ENCODE measurements around the gene RHOV. TPM values are rescaled to one million over a fixed set of nuclear protein-coding genes. Genes with fewer than 3 reads are reported as not detected.
"Not testable (repeated sequence)": the region's sequence is repeated elsewhere in the genome, so short reads cannot be mapped to it uniquely, and the experiment has no call there.

The RHOV gene
- total and polyA plus RNA-seq, 10 of the 15 experiments (the other 5 are each of a cell fraction or from before 2014, with no cell fraction given) = 0.24 to 39.3 (median 9.3) TPM

- in situ Hi-C loops (cut with MboI); H4K20me1 ChIP-seq (ENCODE audit: control insufficient read depth, insufficient read depth); H3K9ac ChIP-seq (ENCODE audit: control insufficient read depth, insufficient read depth, low read length); ATAC-seq; H3K4me3 ChIP-seq; H3K9me3 ChIP-seq (replicated peaks; ENCODE audit: control insufficient read depth, insufficient read depth, low read length); H3K27me3 ChIP-seq (replicated peaks in 1 of 2; ENCODE audit: control insufficient read depth in 2 of 2, insufficient read depth in 2 of 2, low read length in 1 of 2); RAD21 ChIA-PET (ENCODE audit: unreplicated experiment); H3K79me2 ChIP-seq (ENCODE audit: control insufficient read depth, insufficient read depth, low read length); intact Hi-C loops (cut with micrococcal nuclease; ENCODE audit: unreplicated experiment); FAIRE-seq; H3K4me2 ChIP-seq (ENCODE audit: control insufficient read depth, insufficient read depth); BruUV-seq (replicated peaks); H3K36me3 ChIP-seq (ENCODE audit: control insufficient read depth in 2 of 2, insufficient read depth in 2 of 2, low read length in 1 of 2); H2AFZ ChIP-seq (ENCODE audit: control insufficient read depth, low read depth, low read length); H3K27ac ChIP-seq (ENCODE audit: control insufficient read depth, insufficient read depth); H3K4me1 ChIP-seq (ENCODE audit: control insufficient read depth, insufficient read depth, low read length); DNase-seq (ENCODE audit: low read depth, low spot score): not testable (repeated sequence)
- WGBS (ENCODE audit: insufficient coverage, insufficient replicate concordance, low lambda C conversion rate, missing lambda C conversion rate) = 53% methylated on average over 4 of the region's 4 CpGs
- SMC1A ChIA-PET (ENCODE audit: uncharacterized antibody, unreplicated experiment) = interaction anchor here (1.0 to 8.5 kb wide), 5 partner anchors 9 to 49 kb away, joined by 3 to 290 read pairs (median 5); partner anchors contain the start of genes RHOV and VPS18
- CTCF ChIA-PET = interaction anchor here (0.9 to 7.5 kb wide), 4 partner anchors 14 to 247 kb away, joined by 3 to 140 read pairs (median 4); partner anchors contain the start of gene SPINT1
- POLR2A ChIA-PET = interaction anchor here (0.7 to 1.7 kb wide), 4 partner anchors 20 to 235 kb away, joined by 4 to 8 read pairs (median 6); no protein-coding TSS in a partner anchor
Observed at GRCh38 chr15:40861147-40861546, 12.9 kb downstream of the RHOV start.

- 33% methylated on average over 18 of the region's 18 CpGs for WGBS (ENCODE audit: insufficient coverage, insufficient replicate concordance, low lambda C conversion rate, missing lambda C conversion rate)
- RAD21 ChIA-PET (ENCODE audit: unreplicated experiment) = interaction anchor here (0.5 to 4.0 kb wide), 12 partner anchors 14 to 577 kb away, joined by 3 to 41 read pairs (median 4); partner anchors contain the start of genes DNAJC17, SPINT1 and ZFYVE19
- TF ChIP-seq ZBTB4 (CRISPR knock-in tag; IDR thresholded peaks at IDR 0.05) (no peak), CREB1 (IDR thresholded peaks at IDR 0.05; ENCODE audit: low read depth) (no peak), RELB (IDR thresholded peaks at IDR 0.05; ENCODE audit: low read depth) (0 out of 2 replicates have a peak, but pooled peaks have one; percentile 21), CEBPB (IDR thresholded peaks at IDR 0.05; ENCODE audit: borderline replicate concordance in 1 of 2, low read depth in 2 of 2, low read length in 2 of 2) (no peak), ZNF207 (IDR thresholded peaks at IDR 0.05; ENCODE audit: borderline replicate concordance) (no peak), MEF2A (IDR thresholded peaks at IDR 0.05; ENCODE audit: insufficient read depth, low read depth, low read length) (no peak), RUNX3 (IDR thresholded peaks at IDR 0.05; ENCODE audit: low read length) (no peak)
Observed at GRCh38 chr15:40859206-40859851, 14.7 kb downstream of the RHOV start.

More at GRCh38 chr15:40859206-40859851, 14.7 kb downstream of the RHOV start:
- Histone ChIP-seq H3K27ac (ENCODE audit: control insufficient read depth, insufficient read depth) (no peak overlapping the region), H4K20me1 (ENCODE audit: control insufficient read depth, insufficient read depth) (no peaks in the 10 kb centered on the region), H3K27me3 (replicated peaks in 1 of 2; ENCODE audit: control insufficient read depth in 2 of 2, insufficient read depth in 2 of 2, low read length in 1 of 2) (no peaks in the 10 kb centered on the region), H3K9ac (ENCODE audit: control insufficient read depth, insufficient read depth, low read length) (no peak overlapping the region), H3K36me3 (ENCODE audit: control insufficient read depth in 2 of 2, insufficient read depth in 2 of 2, low read length in 1 of 2) (peaks cover 0 to under 1% of the 10 kb centered on the region in 2 experiments; a peak in 2 of 4 replicates), H3K4me1 (ENCODE audit: control insufficient read depth, insufficient read depth, low read length) (peaks cover 4% of the 10 kb centered on the region), H3K9me3 (replicated peaks; ENCODE audit: control insufficient read depth, insufficient read depth, low read length) (no peaks in the 10 kb centered on the region), H3K4me2 (ENCODE audit: control insufficient read depth, insufficient read depth) (no peak overlapping the region; the same call in 1 of the 2 replicates), H3K4me3 (no peak overlapping the region), H3K79me2 (ENCODE audit: control insufficient read depth, insufficient read depth, low read length) (no peaks in the 10 kb centered on the region), H2AFZ (ENCODE audit: control insufficient read depth, low read depth, low read length) (peak overlapping the region; percentile 70)
- ChIA-PET CTCF (interaction anchor here (0.6 to 7.5 kb wide), 26 partner anchors 13 to 580 kb away, joined by 3 to 140 read pairs (median 4); partner anchors contain the start of genes DNAJC17, EXD1, SPINT1 and ZFYVE19), POLR2A (interaction anchor here (0.6 to 1.3 kb wide), 8 partner anchors 12 to 180 kb away, joined by 3 to 5 read pairs (median 3); partner anchors contain the start of gene SPINT1), SMC1A (ENCODE audit: uncharacterized antibody, unreplicated experiment) (interaction anchor here (0.8 to 8.5 kb wide), 16 partner anchors 9 to 685 kb away, joined by 3 to 290 read pairs (median 6); partner anchors contain the start of genes DNAJC17, RHOV, RPAP1 and SPINT1)
- peak; percentile 96 for FAIRE-seq
- in situ Hi-C loops (cut with MboI) (loop anchor here (5.0 kb wide), 1 partner anchor 33 kb away; the partner anchor contains the start of gene VPS18), intact Hi-C loops (cut with micrococcal nuclease; ENCODE audit: unreplicated experiment) (loop anchor here (2.0 kb wide), 1 partner anchor 13 kb away; no protein-coding TSS in a partner anchor)
- peak; percentile 94 for ATAC-seq
- DNase-seq (ENCODE audit: low read depth, low spot score) = no peak
- BruUV-seq (replicated peaks) = no TSS peak
